Neural cell (in vitro differentiated cells): ENCODE data around the gene KCNK2.

Source experiments
- CTCF ChIP-seq: fragments of 450-650 bp; IDR thresholded peaks from 2 replicates; pipeline ENCODE4 v1.5.1; 2014; ENCODE audit warnings: antibody characterized with exemption, mild to moderate bottlenecking, moderate library complexity; ENCODE audit not compliant: poor library complexity, severe bottlenecking
- EP300 ChIP-seq: fragments of 450-650 bp; conservative IDR thresholded peaks from 2 replicates; pipeline ENCODE4 v1.6.1; 2014; ENCODE audit warnings: antibody characterized with exemption, mild to moderate bottlenecking, moderate library complexity; ENCODE audit not compliant: poor library complexity, severe bottlenecking
- POLR2AphosphoS5 ChIP-seq: IDR thresholded peaks from 2 replicates; pipeline ENCODE4 v1.6.1; 2012
- RAD21 ChIP-seq: fragments of 450-650 bp; conservative IDR thresholded peaks from 2 replicates; pipeline ENCODE4 v1.6.1; 2014; ENCODE audit warnings: antibody characterized with exemption, mild to moderate bottlenecking, moderate library complexity
- REST ChIP-seq: IDR thresholded peaks from 2 replicates; pipeline ENCODE4 v1.6.1; 2012; ENCODE audit warnings: borderline replicate concordance
- SMC3 ChIP-seq: fragments of 450-650 bp; conservative IDR thresholded peaks from 2 replicates; pipeline ENCODE4 v1.6.1; 2014; ENCODE audit warnings: antibody characterized with exemption, mild to moderate bottlenecking, moderate library complexity; ENCODE audit not compliant: poor library complexity

DNA sequence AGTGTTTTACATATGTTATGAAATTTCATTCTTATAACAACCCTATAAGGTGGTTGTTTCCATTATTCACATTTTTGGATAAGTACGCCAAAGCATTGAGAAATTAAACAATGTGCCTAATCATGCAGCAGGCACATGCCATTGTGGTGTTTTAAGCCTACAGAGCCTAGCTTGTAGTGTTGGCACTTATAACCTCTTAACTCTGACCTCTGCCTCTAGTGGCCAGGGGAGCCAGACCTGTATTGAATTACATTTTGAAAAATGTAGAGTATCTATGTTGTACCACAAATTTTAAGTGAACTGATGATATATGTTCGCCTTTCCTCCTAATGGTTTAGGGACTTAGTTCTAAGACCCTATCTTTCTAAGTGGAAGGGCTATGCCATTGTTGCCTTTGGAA, 61.0 kb downstream of the KCNK2 start:
- TF ChIP-seq POLR2AphosphoS5 (no peak), CTCF (no peak), RAD21 (no peak), EP300 (no peak), REST (no peak), SMC3 (no peak)
